Panc1 (cell line): ENCODE data around the gene MLYCD. TPM values are rescaled to one million over a fixed set of nuclear protein-coding genes. Genes with fewer than 3 reads are reported as not detected.

Experiments
- ATAC-seq: fragments of 200-7000 bp; cut with Tn5 transposase; 2 replicates; pipeline ENCODE4 v1.9.1; 2020; ENCODE audit warnings: mild to moderate bottlenecking, moderate library complexity
- BruUV-seq: library from RNA; stranded (reverse); fragments of 400-500 nt; replicated peaks from 2 replicates; lab custom pipeline; 2021; lab: Mats Ljungman, UMichigan
- CTCF ChIA-PET: fragments of 300-600 bp; sonication (Branson Sonifier 250); formaldehyde crosslinking; loops from one replicate; lab custom pipeline; 2022; ENCODE audit warnings: antibody characterized with exemption; lab: Charles Lee
- POLR2A ChIA-PET: fragments of 300-600 bp; sonication (Branson Sonifier 250); formaldehyde crosslinking; loops from one replicate; lab custom pipeline; 2022; ENCODE audit warnings: antibody characterized with exemption; lab: Charles Lee
- DNase-seq: peaks from one replicate; pipeline ENCODE4 v3.0.0-alpha.2; 2010; ENCODE audit warnings: low read depth, low spot score
- H3K27ac ChIP-seq: 2 replicates; pipeline ENCODE4 v1.5.1; 2011; ENCODE audit warnings: mild to moderate bottlenecking, low read length, inconsistent platforms
- H3K27me3 ChIP-seq: fragments of 200-500 bp; sonication (Bioruptor generic); 2 replicates; pipeline ENCODE4 v1.6.0; 2014; ENCODE audit warnings: low read length, inconsistent platforms; ENCODE audit not compliant: control insufficient read depth, insufficient read depth
- H3K36me3 ChIP-seq: fragments of 200-500 bp; sonication (Bioruptor generic); 2 replicates; pipeline ENCODE4 v1.5.1; 2014; ENCODE audit warnings: inconsistent platforms, mild to moderate bottlenecking, low read length, moderate library complexity; ENCODE audit not compliant: control insufficient read depth, insufficient read depth
- H3K4me1 ChIP-seq: 2 replicates; pipeline ENCODE4 v1.5.1; 2011; ENCODE audit warnings: inconsistent platforms, mild to moderate bottlenecking, low read length, moderate library complexity; ENCODE audit not compliant: control insufficient read depth, insufficient read depth
- H3K4me3 ChIP-seq, 2 experiments: 2 replicates each; pipeline ENCODE4 v1.5.1; 2011 to 2012; ENCODE audit warnings: low read depth in 2 of 2, low read length in 2 of 2, mild to moderate bottlenecking in 2 of 2, inconsistent platforms in 1 of 2, moderate library complexity in 1 of 2
- H3K9me3 ChIP-seq: fragments of 200-500 bp; sonication (Bioruptor generic); 2 replicates; pipeline ENCODE4 v1.5.1; 2014; ENCODE audit warnings: low read depth, mild to moderate bottlenecking, inconsistent platforms, low read length, moderate library complexity; ENCODE audit not compliant: control insufficient read depth, insufficient read depth
- CTCF ChIP-seq: fragments of 450-650 bp; IDR thresholded peaks from 2 replicates; pipeline ENCODE4 v1.5.1; 2017; ENCODE audit warnings: mild to moderate bottlenecking
- POLR2AphosphoS5 ChIP-seq: IDR thresholded peaks from 2 replicates; pipeline ENCODE4 v1.6.1; 2012; ENCODE audit warnings: mild to moderate bottlenecking, low read depth, low read length, moderate library complexity
- REST ChIP-seq, 2 experiments: IDR thresholded peaks; 2 replicates each; pipeline ENCODE4 v1.6.1; 2011 to 2012; ENCODE audit warnings: low read depth in 2 of 2, control low read depth in 1 of 2, low read length in 1 of 2, mild to moderate bottlenecking in 1 of 2, moderate library complexity in 1 of 2; ENCODE audit not compliant: insufficient read depth in 1 of 2
- SIN3A ChIP-seq: IDR thresholded peaks from 2 replicates; pipeline ENCODE4 v1.6.1; 2012; ENCODE audit warnings: low read depth, mild to moderate bottlenecking, low read length, moderate library complexity, borderline replicate concordance; ENCODE audit not compliant: insufficient read depth
- TCF7L2 ChIP-seq: IDR thresholded peaks from 2 replicates; pipeline ENCODE4 v1.6.1; 2011; ENCODE audit warnings: mild to moderate bottlenecking, low read depth, low read length, inconsistent platforms
- in situ Hi-C: cut with HindIII; loops from 2 replicates; pipeline ENCODE4 v1.10.0; 2016; ENCODE audit warnings: low sequenced_read_pairs, low pct_unique_long_range_greater_than_20kb
- intact Hi-C: fragments of 100-400 bp; cut with micrococcal nuclease; formaldehyde crosslinking; loops from one replicate; pipeline ENCODE4 v1.10.0; 2022; ENCODE audit not compliant: unreplicated experiment
- total RNA-seq: library from RNA; stranded (reverse); gene quantifications from one replicate; pipeline ENCODE4 v1.2.1, GENCODE V29; 2021; ENCODE audit not compliant: unreplicated experiment

Gene MLYCD
- total RNA-seq, 1 experiment from 2014 or later: 2.2 TPM

- Histone ChIP-seq H3K27me3 (no peaks in the 10 kb centered on the region), H3K4me3 (no peak overlapping the region), H3K4me1 (no peaks in the 10 kb centered on the region), H3K9me3 (no peaks in the 10 kb centered on the region), H3K27ac (no peak overlapping the region), H3K36me3 (no peaks in the 10 kb centered on the region)
- ATAC-seq (no peak), DNase-seq (no peak)
- TF ChIP-seq POLR2AphosphoS5 (no peak), CTCF (no peak), REST (IDR thresholded peaks at IDR 0.05; ENCODE audit: insufficient read depth in 1 of 2, low read depth in 2 of 2, low read length in 1 of 2) (no peak), TCF7L2 (no peak), SIN3A (no peak)
- ChIA-PET CTCF (no interaction called here), POLR2A (no interaction called here)
- intact Hi-C loops: no loop called here
- BruUV-seq: no TSS peak
- in situ Hi-C loops: no loop called here
Observed at GRCh38 chr16:83853834-83854233, 45.1 kb upstream of the MLYCD start.

- TF ChIP-seq POLR2AphosphoS5 (no peak), REST (IDR thresholded peaks at IDR 0.05; ENCODE audit: insufficient read depth in 1 of 2, low read depth in 2 of 2, low read length in 1 of 2) (no peak), CTCF (no peak), SIN3A (no peak), TCF7L2 (no peak)
- no peak for DNase-seq
- H3K36me3 ChIP-seq: no peaks in the 10 kb centered on the region
- H3K9me3 ChIP-seq: no peaks in the 10 kb centered on the region
- ATAC-seq: no peak
- no peak overlapping the region for H3K27ac ChIP-seq
- H3K4me1 ChIP-seq: no peaks in the 10 kb centered on the region
- intact Hi-C loops (no loop called here), in situ Hi-C loops (no loop called here)
- ChIA-PET POLR2A (no interaction called here), CTCF (no interaction called here)
- BruUV-seq: no TSS peak
- H3K27me3 ChIP-seq: no peaks in the 10 kb centered on the region
- no peak overlapping the region for H3K4me3 ChIP-seq
Observed at GRCh38 chr16:83854420-83854819, 44.5 kb upstream of the MLYCD start.
